NCI-H2196 treated with DMSO at 0.1 percent for 48 hours (cell line): ENCODE measurements around the gene EVX2.

Source experiments
- DNase-seq: peaks from one replicate; lab custom pipeline; 2025; ENCODE audit not compliant: unreplicated experiment; lab: John Stamatoyannopoulos, UW

EVX2 gene

DNA sequence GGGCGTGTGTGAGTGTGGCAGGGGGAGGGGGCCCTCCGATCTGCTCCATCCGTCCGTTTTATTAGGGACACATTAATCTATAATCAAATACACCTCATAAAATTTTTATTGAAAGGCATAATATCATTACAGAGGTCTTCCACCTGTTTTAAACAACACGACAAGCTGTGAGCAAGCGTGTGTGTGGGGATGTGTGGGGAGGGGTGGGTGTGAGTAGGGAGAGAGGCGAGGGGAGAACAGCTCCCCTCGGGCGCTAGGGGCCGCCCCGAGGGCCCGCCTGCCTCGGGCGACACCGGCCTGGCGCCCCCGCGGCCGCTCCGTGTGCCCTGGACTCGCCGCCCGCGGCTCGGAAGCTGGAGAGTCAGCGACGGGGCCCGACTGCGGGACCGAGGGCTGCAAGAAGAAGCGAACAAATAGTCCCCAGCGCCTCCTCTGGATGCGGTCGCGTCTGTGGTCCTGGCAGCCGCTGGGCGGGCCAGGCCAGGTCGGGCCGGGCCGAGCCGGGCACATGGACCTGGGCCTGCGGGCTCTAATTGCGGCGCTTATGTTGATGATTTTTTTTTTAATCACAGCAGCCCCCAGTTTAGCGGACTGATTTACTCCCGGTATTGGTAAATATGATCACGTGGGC is 38.4 kb upstream of the EVX2 start:
- no peak for DNase-seq

DNA sequence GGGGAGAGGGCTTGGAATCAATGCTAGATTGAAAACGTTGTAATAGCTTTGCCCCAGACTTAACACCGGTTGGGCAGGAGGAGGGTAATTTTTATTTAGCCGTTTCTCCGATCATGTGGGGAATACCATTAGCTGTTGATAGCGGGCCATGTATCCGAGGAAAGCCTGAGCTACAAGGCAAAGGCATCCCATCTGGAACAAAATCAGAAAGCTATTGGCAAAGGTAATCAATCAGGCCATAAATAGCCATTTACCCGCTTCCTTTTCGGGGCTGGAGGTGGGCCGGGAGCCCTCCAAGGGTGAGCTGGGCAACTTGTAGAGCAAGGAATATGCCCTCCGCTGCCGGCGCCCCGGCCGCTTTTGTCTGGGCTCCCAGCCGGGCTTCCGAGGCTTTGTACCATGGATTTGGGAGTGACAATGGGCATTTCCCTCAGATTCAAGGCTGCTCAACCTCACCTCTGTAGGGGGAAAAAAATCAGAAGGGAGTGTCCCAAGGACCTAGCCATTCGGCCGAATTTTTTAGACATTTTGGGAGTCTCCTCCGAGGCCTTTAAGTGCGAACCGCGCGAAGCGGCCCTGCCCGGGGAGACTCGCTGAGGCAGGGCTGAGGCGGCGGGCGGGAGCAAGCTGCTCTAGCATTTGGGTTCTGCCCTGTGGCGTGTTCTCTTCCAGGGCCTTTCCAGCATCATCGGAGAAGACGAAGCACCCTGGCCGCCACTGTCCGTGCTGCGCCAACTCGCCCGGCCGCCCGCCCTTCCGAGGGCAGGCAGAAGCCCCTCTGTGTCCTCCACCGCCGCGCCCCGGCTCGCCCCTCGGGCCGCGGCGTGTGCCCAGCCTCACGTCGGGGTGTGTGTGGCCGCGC is 37.7 kb upstream of the EVX2 start:
- no peak for DNase-seq

DNA sequence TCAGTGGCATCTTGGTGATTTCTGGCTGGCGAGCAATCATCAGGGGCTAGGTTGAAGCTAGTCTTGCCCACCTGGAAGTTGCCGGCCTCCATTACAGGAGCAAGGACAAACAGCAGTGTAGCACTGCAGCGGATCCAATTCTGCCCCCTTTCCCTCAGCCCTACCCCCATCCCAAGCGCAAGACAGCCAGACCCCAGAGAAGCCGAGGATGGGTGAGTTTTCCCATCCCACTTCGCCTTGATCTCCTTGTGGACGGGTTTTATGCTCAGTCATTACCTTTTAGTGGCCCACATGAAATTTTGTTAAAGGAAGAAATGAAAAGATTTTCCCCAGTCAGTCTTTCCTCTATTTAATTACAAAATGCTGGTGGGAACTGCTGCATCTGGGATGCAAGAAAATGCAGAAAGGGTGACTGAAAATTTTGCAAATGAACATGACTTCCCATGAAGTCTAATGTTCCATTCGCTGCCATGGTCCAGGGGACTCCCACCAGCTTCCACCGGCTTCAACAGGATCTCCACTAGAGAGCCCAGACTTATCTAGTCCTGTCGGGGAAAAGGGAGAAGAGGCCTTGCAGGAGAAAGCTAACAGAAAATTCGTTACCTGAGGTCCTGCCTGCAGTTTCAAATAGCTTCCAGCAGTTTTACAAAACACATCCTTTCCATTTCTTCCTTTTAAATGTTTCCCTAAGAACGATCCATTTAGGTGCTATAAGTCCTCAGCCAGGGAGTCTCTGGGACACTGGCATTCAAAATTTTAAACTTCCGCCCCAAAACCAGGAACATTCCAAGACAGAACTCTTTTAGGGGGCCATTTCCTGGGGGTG is 36.8 kb upstream of the EVX2 start:
- DNase-seq: no peak

- DNase-seq: no peak
These were observed 35.0 kb upstream of the EVX2 start for GRCh38 chr2:176118601-176119339.

DNA sequence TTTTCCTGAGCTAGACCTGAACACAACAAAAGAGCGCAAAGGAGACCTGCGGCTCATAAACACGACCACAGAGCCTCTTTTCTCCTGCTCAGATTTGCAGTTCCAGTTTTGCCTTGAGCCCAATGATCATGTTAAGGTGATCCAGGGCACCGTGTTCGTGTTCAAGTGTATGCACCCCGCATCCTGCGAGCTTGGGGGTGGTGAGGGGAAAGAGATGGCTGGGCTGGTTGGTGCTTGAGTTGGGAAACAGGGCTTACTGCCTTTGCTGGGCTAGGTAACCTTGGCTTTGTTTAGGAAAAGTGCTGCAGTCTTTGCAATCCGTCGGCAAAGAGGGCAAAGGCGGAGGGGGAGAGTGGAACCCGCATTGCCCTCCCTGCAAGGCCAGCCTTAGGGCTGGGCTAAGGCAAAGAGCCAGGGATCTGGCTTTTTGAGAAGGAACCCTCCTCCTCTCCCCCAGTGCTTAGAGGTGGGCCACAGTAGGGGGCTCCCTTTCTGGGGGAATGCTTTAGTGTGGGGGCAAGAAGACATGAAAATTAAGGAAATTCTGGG is 34.1 kb upstream of the EVX2 start:
- DNase-seq: no peak

GRCh38 chr2:176117162-176117822 is 33.5 kb upstream of the EVX2 start:
- no peak for DNase-seq

DNA sequence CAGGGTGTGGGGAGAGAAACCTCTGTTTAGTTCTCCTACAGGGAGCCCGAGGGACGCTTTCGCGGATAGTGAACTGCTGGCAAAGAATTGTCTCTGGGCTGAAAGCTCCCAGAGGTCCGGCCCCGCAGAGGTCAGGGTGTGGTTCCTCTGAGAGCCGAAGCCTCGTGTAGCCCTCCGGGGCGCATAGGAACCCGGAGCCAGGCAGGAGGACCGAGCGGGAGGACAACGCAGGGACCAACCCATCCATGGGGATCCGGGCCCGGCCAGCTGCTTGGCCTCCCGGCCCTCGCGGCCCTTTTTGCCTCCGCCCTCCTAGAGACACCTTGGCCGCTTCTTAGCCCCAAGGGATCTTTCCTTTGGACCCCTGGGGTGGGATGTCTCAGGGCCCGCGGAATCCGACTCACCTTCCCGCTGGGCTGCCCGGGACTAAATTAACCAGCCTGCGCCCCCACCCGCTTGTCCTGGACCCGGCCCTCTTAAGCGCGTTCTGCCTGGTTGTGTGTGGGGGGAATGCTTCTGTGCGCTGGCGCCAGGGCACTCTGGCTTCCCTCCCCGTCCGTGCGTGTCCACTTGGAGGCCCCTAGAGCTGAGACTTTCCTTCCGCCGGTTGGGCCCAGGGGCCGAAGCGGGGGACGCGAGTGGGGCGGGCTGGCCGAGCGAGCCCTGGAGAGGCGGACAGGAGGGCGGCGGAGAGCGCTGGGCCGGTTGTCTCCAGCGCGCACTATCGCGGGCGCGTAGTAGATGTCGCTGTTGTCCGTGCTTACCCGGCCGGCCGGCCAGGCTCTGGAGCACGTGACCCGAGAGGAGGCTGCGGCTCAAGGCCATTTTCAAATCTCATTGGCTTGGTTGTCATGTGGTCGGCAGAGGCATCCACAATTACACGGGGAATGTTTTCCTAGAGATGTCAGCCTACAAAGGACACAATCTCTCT is 32.4 kb upstream of the EVX2 start, which contains the start of gene HOXD10:
HOXD10 (plus strand) TSS at position 896 of the 931 bp plus-strand sequence. CDS start 56 bp downstream, outside the sequence.
- DNase-seq: no peak

DNA sequence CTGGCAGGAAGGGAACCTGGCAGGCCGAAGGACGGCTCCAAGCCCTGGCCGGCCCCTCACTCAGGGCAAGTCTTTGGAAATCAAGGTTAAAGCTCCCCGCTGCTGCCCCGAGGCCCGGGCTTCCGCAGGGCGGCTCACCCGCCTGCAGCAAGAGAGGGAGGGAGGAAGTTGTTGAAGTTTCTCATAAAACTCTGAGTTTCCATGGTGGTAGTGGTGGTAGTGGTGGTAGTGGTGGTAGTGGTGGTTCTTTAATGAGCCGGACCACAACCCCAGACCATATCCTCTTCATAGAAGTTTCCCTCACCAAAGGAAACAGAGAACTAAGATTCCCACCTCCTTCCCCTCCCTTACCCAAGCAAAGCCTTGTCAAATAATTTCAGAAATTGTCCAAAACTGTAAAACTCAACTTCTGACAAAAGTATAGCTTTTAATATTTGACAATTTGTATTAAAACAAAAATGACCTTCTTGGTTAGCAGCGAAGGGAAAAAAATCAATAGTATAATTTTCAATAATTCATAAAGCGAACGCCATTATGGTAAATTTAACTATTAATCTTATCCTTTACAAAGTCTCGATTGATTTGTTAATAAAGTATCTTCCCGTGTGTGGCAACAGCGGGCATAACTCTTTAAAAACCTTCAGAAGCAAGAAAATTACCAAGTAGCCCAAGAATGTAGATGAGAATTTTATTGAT is 31.3 kb upstream of the EVX2 start:
- no peak for DNase-seq

DNA sequence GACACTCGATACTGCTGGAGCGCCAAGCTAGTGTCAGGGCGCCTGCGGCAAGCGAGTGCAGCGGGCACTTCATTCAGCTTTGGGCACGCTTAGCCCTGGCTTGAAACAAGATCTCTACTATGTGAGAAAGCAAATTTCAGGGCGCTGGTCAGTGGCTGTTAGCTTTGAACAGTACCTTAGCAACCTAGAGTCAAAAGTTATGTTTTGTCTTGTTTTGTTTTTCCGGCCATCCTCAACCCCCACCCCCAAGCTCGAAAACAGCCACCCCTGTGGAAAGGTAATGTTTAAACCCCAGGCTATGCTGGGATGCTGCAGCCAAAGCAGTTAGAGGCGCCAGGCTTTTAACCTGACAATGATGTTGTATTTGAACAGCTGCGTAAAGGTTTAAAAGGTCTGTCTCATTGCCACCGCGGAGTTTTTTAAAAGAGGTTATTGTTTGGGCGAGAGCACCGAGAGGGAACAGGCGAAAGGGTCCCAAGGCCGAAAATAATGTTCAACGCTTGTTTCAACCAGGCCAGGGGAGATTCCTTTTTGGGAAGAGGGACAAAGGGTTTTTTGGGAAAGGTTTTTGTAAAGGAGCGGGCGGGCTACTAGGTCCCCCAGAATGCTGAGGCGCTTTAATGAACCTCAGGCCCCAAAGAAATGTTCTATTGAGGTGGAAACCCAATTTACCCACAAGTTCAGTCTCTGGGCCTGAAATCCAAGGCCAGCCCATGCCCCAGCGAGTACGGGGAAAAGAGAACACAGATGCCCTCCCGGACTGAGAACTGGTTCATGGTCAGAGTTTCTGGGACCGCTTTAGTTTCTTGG is 30.6 kb upstream of the EVX2 start:
- peak; percentile 97 for DNase-seq

GRCh38 chr2:176112375-176113302 is 28.9 kb upstream of the EVX2 start:
- no peak for DNase-seq

- DNase-seq: no peak
These were observed 28.1 kb upstream of the EVX2 start for GRCh38 chr2:176111846-176112374.

- DNase-seq: peak; percentile 75
These were observed 27.5 kb upstream of the EVX2 start for GRCh38 chr2:176111309-176111663.

GRCh38 chr2:176110415-176111308 is 26.9 kb upstream of the EVX2 start:
- DNase-seq: no peak

- no peak for DNase-seq
These were observed 26.2 kb upstream of the EVX2 start for GRCh38 chr2:176109946-176110345.

- no peak for DNase-seq
These were observed 25.6 kb upstream of the EVX2 start for GRCh38 chr2:176109192-176109901.
